Thyroid gland (tissue), 4 donors: ENCODE results near the gene TTLL13.
"Not testable (repeated sequence)": the region's sequence is repeated elsewhere in the genome, so short reads cannot be mapped to it uniquely, and the experiment has no call there.

Experiments
- POLR2A ChIP-seq, 2 donors: fragments of 450-650 bp; IDR thresholded peaks; one replicate each; pipeline ENCODE4 v1.6.1; 2017; ENCODE audit warnings: antibody characterized with exemption in 2 of 2, mild to moderate bottlenecking in 2 of 2, moderate library complexity in 1 of 2
- TF ChIP-seq, protein P1 (sequence below), 6 experiments: fragments of 200-600 bp in 3 of 6; fragments of 450-650 bp in 3 of 6; sonication (generic) in 3 of 6; IDR thresholded peaks; one replicate each; pipeline ENCODE4 v1.5.1; 2016 to 2019; ENCODE audit warnings: antibody characterized with exemption in 6 of 6, mild to moderate bottlenecking in 2 of 6, inconsistent platforms in 1 of 6, moderate library complexity in 1 of 6

- TF ChIP-seq, protein P1, sequence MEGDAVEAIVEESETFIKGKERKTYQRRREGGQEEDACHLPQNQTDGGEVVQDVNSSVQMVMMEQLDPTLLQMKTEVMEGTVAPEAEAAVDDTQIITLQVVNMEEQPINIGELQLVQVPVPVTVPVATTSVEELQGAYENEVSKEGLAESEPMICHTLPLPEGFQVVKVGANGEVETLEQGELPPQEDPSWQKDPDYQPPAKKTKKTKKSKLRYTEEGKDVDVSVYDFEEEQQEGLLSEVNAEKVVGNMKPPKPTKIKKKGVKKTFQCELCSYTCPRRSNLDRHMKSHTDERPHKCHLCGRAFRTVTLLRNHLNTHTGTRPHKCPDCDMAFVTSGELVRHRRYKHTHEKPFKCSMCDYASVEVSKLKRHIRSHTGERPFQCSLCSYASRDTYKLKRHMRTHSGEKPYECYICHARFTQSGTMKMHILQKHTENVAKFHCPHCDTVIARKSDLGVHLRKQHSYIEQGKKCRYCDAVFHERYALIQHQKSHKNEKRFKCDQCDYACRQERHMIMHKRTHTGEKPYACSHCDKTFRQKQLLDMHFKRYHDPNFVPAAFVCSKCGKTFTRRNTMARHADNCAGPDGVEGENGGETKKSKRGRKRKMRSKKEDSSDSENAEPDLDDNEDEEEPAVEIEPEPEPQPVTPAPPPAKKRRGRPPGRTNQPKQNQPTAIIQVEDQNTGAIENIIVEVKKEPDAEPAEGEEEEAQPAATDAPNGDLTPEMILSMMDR (IDR thresholded peaks at IDR 0.05): not testable (repeated sequence)
- TF ChIP-seq POLR2A (IDR thresholded peaks at IDR 0.05): not testable (repeated sequence)
These were observed 32.3 kb downstream of the TTLL13 start for GRCh38 chr15:90281637-90282036.
